Breast epithelium (tissue), 4 donors: Measurements from ENCODE around the gene APCDD1. TPM values are rescaled to one million over a fixed set of nuclear protein-coding genes. Genes with fewer than 3 reads are reported as not detected.
A peak's percentile ranks its signal among the peaks of the same experiment; 100 is the strongest.

Experiments used
- DNase-seq, 2 donors: peaks; one replicate each; pipeline ENCODE4 v3.0.0-alpha.2; 2019; ENCODE audit warnings: low spot score in 2 of 2
- H3K27ac ChIP-seq, 2 donors: fragments of 200-600 bp; sonication (generic) in 1 of 2; one replicate each; pipeline ENCODE4 v1.5.1; 2016 to 2019; ENCODE audit warnings: mild to moderate bottlenecking in 1 of 2
- H3K27me3 ChIP-seq, 2 donors: fragments of 200-600 bp; sonication (generic) in 1 of 2; one replicate each; pipeline versions ENCODE4 v1.5.1 to v1.6.0; 2017 to 2019; ENCODE audit warnings: control low read depth in 1 of 2, mild to moderate bottlenecking in 1 of 2
- H3K36me3 ChIP-seq: fragments of 200-600 bp; one replicate; pipeline ENCODE4 v1.5.1; 2019
- H3K4me1 ChIP-seq, 2 donors: fragments of 200-600 bp; sonication (generic); one replicate each; pipeline ENCODE4 v1.5.1; 2016 to 2019; ENCODE audit warnings: control low read depth in 1 of 2
- H3K4me3 ChIP-seq, 3 donors: fragments of 200-600 bp; sonication (generic); 1 replicate in 2 of 3; 2 replicates in 1 of 3; pipeline ENCODE4 v1.5.1; 2016 to 2019; ENCODE audit warnings: mild to moderate bottlenecking in 3 of 3, moderate library complexity in 2 of 3
- H3K9me3 ChIP-seq, 2 donors: fragments of 200-600 bp; sonication (generic) in 1 of 2; one replicate each; pipeline ENCODE4 v1.5.1; 2016 to 2019; ENCODE audit warnings: control low read depth in 1 of 2
- POLR2A ChIP-seq: fragments of 450-650 bp; IDR thresholded peaks from one replicate; pipeline ENCODE4 v1.6.1; 2016; ENCODE audit warnings: antibody characterized with exemption, mild to moderate bottlenecking, moderate library complexity
- POLR2AphosphoS5 ChIP-seq, 3 donors: sonication (generic); formaldehyde crosslinking; IDR thresholded peaks; one replicate each; pipeline ENCODE4 v1.6.1; 2017; ENCODE audit warnings: antibody characterized with exemption in 3 of 3
- intact Hi-C: fragments of 100-400 bp; cut with DNase I; formaldehyde crosslinking; loops from one replicate; pipeline ENCODE4 v1.15.1; 2023; ENCODE audit warnings: low total_unique reads
- total RNA-seq, 3 donors: library from RNA; depleted of rRNA; stranded (reverse); fragments of >200 nt; gene quantifications; one replicate each; pipeline ENCODE4 v1.1.0, GENCODE V29; 2016
- TF ChIP-seq, protein P1 (sequence below), 3 donors: fragments of 450-650 bp; IDR thresholded peaks; one replicate each; pipeline ENCODE4 v1.5.1; 2016 to 2017; ENCODE audit warnings: antibody characterized with exemption in 3 of 3, mild to moderate bottlenecking in 3 of 3, moderate library complexity in 3 of 3

APCDD1 gene
- total RNA-seq, 3 donors from 2014 or later, result 34.1 to 275 (median 38.8) TPM

DNA sequence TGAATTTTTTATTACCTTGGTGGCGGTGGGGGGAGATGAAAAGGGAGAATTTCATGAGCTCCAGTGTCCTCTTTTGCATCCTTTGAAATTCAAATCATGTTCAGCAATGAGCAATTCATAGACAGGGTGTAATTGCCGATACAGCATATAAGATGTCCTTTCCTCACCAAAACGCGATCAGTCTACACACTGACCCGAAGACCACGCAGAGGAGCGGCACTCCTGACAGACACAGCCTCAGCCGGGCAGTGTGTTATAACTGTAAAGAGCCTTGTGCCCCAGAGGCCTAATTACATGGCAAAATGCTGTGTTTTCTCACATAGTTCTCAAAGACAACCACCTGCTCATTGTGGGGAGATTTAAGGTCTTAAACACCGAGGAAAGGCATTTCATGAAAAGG, 38.4 kb upstream of the APCDD1 start:
- Histone ChIP-seq H3K4me3 (no peak overlapping the region), H3K9me3 (no peaks in the 10 kb centered on the region), H3K36me3 (no peaks in the 10 kb centered on the region), H3K4me1 (peaks cover 0 to 8% of the 10 kb centered on the region in 2 donors), H3K27ac (no peak overlapping the region), H3K27me3 (no peaks in the 10 kb centered on the region)
- no peak for TF ChIP-seq POLR2AphosphoS5 (IDR thresholded peaks at IDR 0.05)
- TF ChIP-seq, protein P1, sequence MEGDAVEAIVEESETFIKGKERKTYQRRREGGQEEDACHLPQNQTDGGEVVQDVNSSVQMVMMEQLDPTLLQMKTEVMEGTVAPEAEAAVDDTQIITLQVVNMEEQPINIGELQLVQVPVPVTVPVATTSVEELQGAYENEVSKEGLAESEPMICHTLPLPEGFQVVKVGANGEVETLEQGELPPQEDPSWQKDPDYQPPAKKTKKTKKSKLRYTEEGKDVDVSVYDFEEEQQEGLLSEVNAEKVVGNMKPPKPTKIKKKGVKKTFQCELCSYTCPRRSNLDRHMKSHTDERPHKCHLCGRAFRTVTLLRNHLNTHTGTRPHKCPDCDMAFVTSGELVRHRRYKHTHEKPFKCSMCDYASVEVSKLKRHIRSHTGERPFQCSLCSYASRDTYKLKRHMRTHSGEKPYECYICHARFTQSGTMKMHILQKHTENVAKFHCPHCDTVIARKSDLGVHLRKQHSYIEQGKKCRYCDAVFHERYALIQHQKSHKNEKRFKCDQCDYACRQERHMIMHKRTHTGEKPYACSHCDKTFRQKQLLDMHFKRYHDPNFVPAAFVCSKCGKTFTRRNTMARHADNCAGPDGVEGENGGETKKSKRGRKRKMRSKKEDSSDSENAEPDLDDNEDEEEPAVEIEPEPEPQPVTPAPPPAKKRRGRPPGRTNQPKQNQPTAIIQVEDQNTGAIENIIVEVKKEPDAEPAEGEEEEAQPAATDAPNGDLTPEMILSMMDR (IDR thresholded peaks at IDR 0.05), result no peak
- no peak for TF ChIP-seq POLR2A
- no peak for DNase-seq
- intact Hi-C loops, result no loop called here

DNA sequence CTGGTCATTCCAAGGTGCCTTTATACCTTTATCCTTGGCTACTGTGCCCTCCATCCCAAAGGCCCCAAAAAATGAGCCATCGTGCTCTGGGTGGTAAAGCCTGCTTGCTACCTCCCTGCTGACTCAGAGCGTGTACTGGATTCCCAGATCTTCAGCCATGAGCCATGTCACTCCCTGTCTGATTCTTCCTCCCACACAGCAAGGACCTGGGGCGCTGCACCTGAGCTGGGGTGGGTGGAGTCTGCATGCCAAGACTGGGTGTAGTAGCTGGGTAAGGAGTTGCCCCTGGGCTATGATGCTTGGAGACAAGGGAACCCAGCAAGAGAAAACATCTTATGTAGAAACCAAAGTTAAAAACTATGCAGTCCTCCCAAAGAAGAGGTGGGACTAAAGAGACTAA, 37.2 kb upstream of the APCDD1 start:
- Histone ChIP-seq H3K36me3 (no peaks in the 10 kb centered on the region), H3K4me1 (peaks cover 0 to 8% of the 10 kb centered on the region in 2 donors), H3K4me3 (no peak overlapping the region), H3K27ac (peak overlapping the region; percentile 73 to 82), H3K9me3 (no peaks in the 10 kb centered on the region), H3K27me3 (no peaks in the 10 kb centered on the region)
- peak in 1 of 2 donors; percentile 91 for DNase-seq
- intact Hi-C loops, result no loop called here
- TF ChIP-seq POLR2A (no peak), POLR2AphosphoS5 (IDR thresholded peaks at IDR 0.05) (no peak)
- TF ChIP-seq, protein P1 (IDR thresholded peaks at IDR 0.05), result no peak

DNA sequence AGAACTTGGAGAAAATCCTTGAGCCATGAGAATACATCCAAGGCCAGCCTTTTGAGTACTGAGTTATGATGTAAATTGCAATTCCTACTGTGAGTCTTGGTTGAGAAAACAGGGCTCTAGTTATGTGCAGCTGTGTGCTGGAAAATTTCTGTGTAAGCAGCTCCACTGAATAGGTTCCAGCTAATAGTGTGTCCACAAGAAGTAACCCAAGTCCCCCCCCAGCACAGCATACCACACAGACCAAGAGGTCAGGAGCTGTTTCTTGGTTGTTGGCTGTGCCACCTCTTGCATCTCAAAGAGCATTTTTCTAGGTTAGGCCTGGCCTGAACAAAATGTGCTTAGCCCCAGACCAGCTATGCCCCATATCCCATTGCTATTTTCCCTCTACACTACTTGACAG, 36.8 kb upstream of the APCDD1 start:
- no peaks in the 10 kb centered on the region for H3K27me3 ChIP-seq
- TF ChIP-seq POLR2A (no peak), POLR2AphosphoS5 (IDR thresholded peaks at IDR 0.05) (no peak)
- TF ChIP-seq, protein P1 (IDR thresholded peaks at IDR 0.05), result no peak
- no peaks in the 10 kb centered on the region for H3K36me3 ChIP-seq
- H3K4me1 ChIP-seq, result peaks cover 0 to 13% of the 10 kb centered on the region in 2 donors
- H3K27ac ChIP-seq, result peak overlapping the region; percentile 73 to 82
- intact Hi-C loops, result no loop called here
- H3K9me3 ChIP-seq, result no peaks in the 10 kb centered on the region
- no peak overlapping the region for H3K4me3 ChIP-seq
- DNase-seq, result no peak

DNA sequence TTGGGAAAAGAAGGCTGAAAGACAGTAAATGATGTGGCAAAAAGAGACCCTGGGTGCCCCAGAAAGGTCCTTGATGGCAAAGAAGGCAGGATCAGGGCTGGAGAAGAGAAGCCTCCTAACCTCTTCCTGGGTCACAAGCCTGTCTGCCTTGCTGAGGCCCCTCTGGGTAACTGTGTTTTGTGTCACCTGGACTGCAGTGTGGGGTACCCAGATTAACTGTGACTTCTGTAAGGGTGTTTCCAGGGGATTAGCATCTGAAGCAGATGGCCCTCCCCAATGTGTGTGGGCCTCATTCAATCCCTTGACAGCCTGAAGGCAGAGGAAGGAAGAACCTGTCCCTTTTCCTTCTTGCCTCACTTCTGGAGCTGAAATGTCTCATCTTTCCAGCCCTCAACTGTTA, 35.6 kb upstream of the APCDD1 start:
- DNase-seq, result no peak
- H3K9me3 ChIP-seq, result no peaks in the 10 kb centered on the region
- no peaks in the 10 kb centered on the region for H3K27me3 ChIP-seq
- intact Hi-C loops, result no loop called here
- peaks cover 0 to 11% of the 10 kb centered on the region in 2 donors for H3K4me1 ChIP-seq
- no peaks in the 10 kb centered on the region for H3K36me3 ChIP-seq
- TF ChIP-seq POLR2AphosphoS5 (IDR thresholded peaks at IDR 0.05) (no peak), POLR2A (no peak)
- TF ChIP-seq, protein P1 (IDR thresholded peaks at IDR 0.05), result no peak
- peak overlapping the region in 1 of 2 donors; percentile 34 for H3K27ac ChIP-seq
- H3K4me3 ChIP-seq, result no peak overlapping the region

DNA sequence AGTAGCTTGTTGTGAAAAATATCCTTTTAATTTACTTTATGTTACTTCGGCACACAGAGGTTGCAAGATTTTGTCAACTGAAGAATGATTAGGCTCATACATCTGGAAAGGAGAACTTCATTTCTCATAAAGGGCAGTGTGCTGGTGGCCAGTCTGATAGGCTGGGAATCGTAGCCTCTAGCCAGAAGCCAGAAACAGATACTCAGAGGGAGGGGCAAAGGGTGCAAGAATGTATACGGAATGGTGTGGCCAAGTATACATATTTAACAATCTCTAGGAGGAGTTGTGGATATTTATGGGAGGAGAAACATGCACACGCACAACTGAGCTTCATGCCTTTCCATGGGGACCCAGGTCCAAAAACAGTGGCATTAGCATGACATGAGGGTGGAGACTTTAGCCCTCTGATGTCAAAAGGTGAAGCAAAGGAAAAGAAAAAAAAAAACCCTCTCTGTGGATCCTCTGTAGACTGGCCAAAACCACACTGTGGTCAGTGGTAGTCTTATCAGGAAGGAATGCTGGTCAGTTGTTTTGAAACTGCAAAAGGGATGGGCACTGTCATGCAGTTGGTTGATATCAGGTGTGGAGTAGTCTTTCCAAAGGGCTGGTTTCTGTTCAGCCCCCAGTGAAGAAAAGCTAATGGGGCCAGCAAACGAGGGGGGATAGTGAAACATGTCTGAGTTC, 34.9 kb upstream of the APCDD1 start:
- Histone ChIP-seq H3K4me3 (no peak overlapping the region), H3K9me3 (no peaks in the 10 kb centered on the region), H3K27me3 (no peaks in the 10 kb centered on the region), H3K27ac (no peak overlapping the region), H3K36me3 (no peaks in the 10 kb centered on the region), H3K4me1 (peaks cover 0 to 11% of the 10 kb centered on the region in 2 donors)
- TF ChIP-seq, protein P1 (IDR thresholded peaks at IDR 0.05), result no peak
- TF ChIP-seq POLR2AphosphoS5 (IDR thresholded peaks at IDR 0.05), result no peak
- TF ChIP-seq POLR2A, result no peak
- no peak for DNase-seq
- intact Hi-C loops, result no loop called here
